Measurements from ENCODE around the gene ADCY3.

GRCh38 chr2:24860631-24861030, 59.4 kb downstream of the ADCY3 start:
- TF ChIP-seq CTCF (IDR thresholded peaks at IDR 0.05) (no peak), POLR2A (IDR thresholded peaks at IDR 0.05) (no peak)
